Erythroblast (primary cell): ENCODE measurements around the gene NLGN1.

Source experiments
- GATA1 ChIP-seq: IDR thresholded peaks from 2 replicates; pipeline ENCODE4 v1.6.1; 2011; ENCODE audit warnings: low read depth, mild to moderate bottlenecking, control low read depth, low read length, moderate library complexity
- POLR2A ChIP-seq: IDR thresholded peaks from 2 replicates; pipeline ENCODE4 v1.6.1; 2011; ENCODE audit warnings: mild to moderate bottlenecking, low read length

GRCh38 chr3:173735841-173736240, 338.3 kb downstream of the NLGN1 start:
- TF ChIP-seq POLR2A (no peak), GATA1 (no peak)
